AG09309 (cell line): ENCODE results near the gene NPSR1.

Source experiments
- DNase-seq: peaks from one replicate; pipeline ENCODE4 v3.0.0-alpha.2; 2010; ENCODE audit warnings: low read depth
- H3K4me3 ChIP-seq: 2 replicates; pipeline ENCODE4 v1.5.1; 2011; ENCODE audit warnings: mild to moderate bottlenecking, low read depth, low read length, moderate library complexity; ENCODE audit not compliant: control insufficient read depth
- TF ChIP-seq, protein P1 (sequence below): IDR thresholded peaks from 2 replicates; pipeline ENCODE4 v1.5.1; 2011; ENCODE audit warnings: mild to moderate bottlenecking, low read depth, low read length, inconsistent platforms; ENCODE audit not compliant: insufficient read depth, control insufficient read depth; ENCODE audit errors: missing control alignments

NPSR1 gene

GRCh38 chr7:34653787-34654186 is 4.2 kb upstream of the NPSR1 start:
- DNase-seq: no peak
- TF ChIP-seq, protein P1, sequence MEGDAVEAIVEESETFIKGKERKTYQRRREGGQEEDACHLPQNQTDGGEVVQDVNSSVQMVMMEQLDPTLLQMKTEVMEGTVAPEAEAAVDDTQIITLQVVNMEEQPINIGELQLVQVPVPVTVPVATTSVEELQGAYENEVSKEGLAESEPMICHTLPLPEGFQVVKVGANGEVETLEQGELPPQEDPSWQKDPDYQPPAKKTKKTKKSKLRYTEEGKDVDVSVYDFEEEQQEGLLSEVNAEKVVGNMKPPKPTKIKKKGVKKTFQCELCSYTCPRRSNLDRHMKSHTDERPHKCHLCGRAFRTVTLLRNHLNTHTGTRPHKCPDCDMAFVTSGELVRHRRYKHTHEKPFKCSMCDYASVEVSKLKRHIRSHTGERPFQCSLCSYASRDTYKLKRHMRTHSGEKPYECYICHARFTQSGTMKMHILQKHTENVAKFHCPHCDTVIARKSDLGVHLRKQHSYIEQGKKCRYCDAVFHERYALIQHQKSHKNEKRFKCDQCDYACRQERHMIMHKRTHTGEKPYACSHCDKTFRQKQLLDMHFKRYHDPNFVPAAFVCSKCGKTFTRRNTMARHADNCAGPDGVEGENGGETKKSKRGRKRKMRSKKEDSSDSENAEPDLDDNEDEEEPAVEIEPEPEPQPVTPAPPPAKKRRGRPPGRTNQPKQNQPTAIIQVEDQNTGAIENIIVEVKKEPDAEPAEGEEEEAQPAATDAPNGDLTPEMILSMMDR: no peak

DNA sequence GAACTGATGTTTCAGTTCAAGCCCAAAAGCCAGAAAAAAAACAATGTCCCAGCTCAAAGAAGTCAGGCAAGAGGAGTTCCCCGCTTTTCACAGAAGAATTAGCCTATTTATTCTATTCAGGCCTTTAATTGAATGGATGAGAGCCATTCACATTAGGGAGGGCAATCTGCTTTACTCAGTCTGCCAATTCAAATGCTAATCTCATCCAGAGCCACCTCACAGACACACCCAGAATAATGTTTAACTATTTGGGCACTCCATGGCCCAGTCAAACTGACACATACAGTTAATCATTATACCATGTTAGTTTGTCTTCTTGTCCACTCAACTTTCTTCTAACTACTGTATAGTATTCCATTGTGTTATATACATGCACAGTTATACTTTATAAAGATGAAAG is 2.6 kb upstream of the NPSR1 start:
- no peak overlapping the region for H3K4me3 ChIP-seq
- TF ChIP-seq, protein P1: no peak
- no peak for DNase-seq

More at GRCh38 chr7:34653787-34654186, 4.2 kb upstream of the NPSR1 start:
- H3K4me3 ChIP-seq: no peak overlapping the region

GRCh38 chr7:34656041-34656440 is 2.0 kb upstream of the NPSR1 start:
- TF ChIP-seq, protein P1: no peak
- H3K4me3 ChIP-seq: no peak overlapping the region
- DNase-seq: no peak

GRCh38 chr7:34659472-34660075 is 1.6 kb downstream of the NPSR1 start:
- no peak for DNase-seq
- H3K4me3 ChIP-seq: no peak overlapping the region
- TF ChIP-seq, protein P1: no peak

- TF ChIP-seq, protein P1: no peak
- DNase-seq: no peak
- no peak overlapping the region for H3K4me3 ChIP-seq
These were observed 4.2 kb downstream of the NPSR1 start for GRCh38 chr7:34662058-34662708.

- TF ChIP-seq, protein P1: no peak
- no peak overlapping the region for H3K4me3 ChIP-seq
- DNase-seq: no peak
These were observed 6.7 kb downstream of the NPSR1 start for GRCh38 chr7:34664755-34665154.
